A673 (cell line): ENCODE results near the gene CUEDC2. TPM values are rescaled to one million over a fixed set of nuclear protein-coding genes. Genes with fewer than 3 reads are reported as not detected.

Experiments used
- BruUV-seq: library from RNA; stranded (reverse); fragments of 400-500 nt; replicated peaks from 2 replicates; lab custom pipeline; 2021; lab: Mats Ljungman, UMichigan
- CTCF ChIA-PET: fragments of 300-600 bp; sonication (Branson Sonifier 250); formaldehyde crosslinking; loops from one replicate; lab custom pipeline; 2022; ENCODE audit warnings: antibody characterized with exemption; lab: Charles Lee
- POLR2A ChIA-PET: fragments of 300-600 bp; sonication (Branson Sonifier 250); formaldehyde crosslinking; loops from one replicate; lab custom pipeline; 2022; ENCODE audit warnings: antibody characterized with exemption; ENCODE audit not compliant: low non-redundant PET; lab: Charles Lee
- DNase-seq: peaks from one replicate; pipeline ENCODE4 v3.0.0-alpha.2; 2015; ENCODE audit warnings: low spot score
- H3K27ac ChIP-seq: fragments of 200-600 bp; sonication (generic); 2 replicates; pipeline ENCODE4 v1.5.1; 2016; ENCODE audit warnings: mixed run types, low read depth, mild to moderate bottlenecking, mixed read lengths, antibody characterized with exemption, low read length; ENCODE audit not compliant: poor library complexity, severe bottlenecking
- H3K27me3 ChIP-seq: fragments of 200-600 bp; sonication (generic); replicated peaks from 2 replicates; pipeline ENCODE4 v1.6.1; 2017; ENCODE audit warnings: mixed run types, low read depth, mild to moderate bottlenecking, mixed read lengths, antibody characterized with exemption, low read length; ENCODE audit not compliant: insufficient read depth, poor library complexity
- H3K36me3 ChIP-seq: fragments of 200-600 bp; sonication (generic); 2 replicates; pipeline ENCODE4 v1.6.1; 2016; ENCODE audit warnings: mixed run types, mild to moderate bottlenecking, mixed read lengths, antibody characterized with exemption, low read length; ENCODE audit not compliant: insufficient read depth, poor library complexity, severe bottlenecking
- H3K4me1 ChIP-seq: fragments of 200-600 bp; sonication (generic); 2 replicates; pipeline ENCODE4 v1.6.1; 2017; ENCODE audit warnings: mixed run types, mild to moderate bottlenecking, mixed read lengths, antibody characterized with exemption, low read length; ENCODE audit not compliant: insufficient read depth, poor library complexity, severe bottlenecking
- H3K4me3 ChIP-seq: fragments of 200-600 bp; sonication (generic); 2 replicates; pipeline ENCODE4 v1.5.1; 2016; ENCODE audit warnings: low read depth, mixed run types, mild to moderate bottlenecking, mixed read lengths, low read length; ENCODE audit not compliant: poor library complexity, severe bottlenecking
- H3K9me3 ChIP-seq: fragments of 200-600 bp; sonication (generic); 2 replicates; pipeline ENCODE4 v1.6.1; 2016; ENCODE audit warnings: mixed run types, low read depth, mild to moderate bottlenecking, mixed read lengths, antibody characterized with exemption, low read length; ENCODE audit not compliant: poor library complexity, severe bottlenecking
- EZH2 ChIP-seq: fragments of 200-600 bp; sonication (generic); IDR thresholded peaks from 2 replicates; pipeline ENCODE4 v1.6.1; 2017; ENCODE audit warnings: borderline replicate concordance, low read depth, mild to moderate bottlenecking, mixed read lengths, antibody characterized with exemption, low read length; ENCODE audit not compliant: poor library complexity, severe bottlenecking
- intact Hi-C: fragments of 100-400 bp; cut with micrococcal nuclease; formaldehyde crosslinking; loops from one replicate; pipeline ENCODE4 v1.10.0; 2022; ENCODE audit not compliant: unreplicated experiment
- total RNA-seq: library from RNA; stranded (reverse); gene quantifications from 2 replicates; pipeline ENCODE4 v1.2.3, GENCODE V29; 2021
- TF ChIP-seq, protein P1 (sequence below): fragments of 300-800, 200-600 bp; sonication (generic); conservative IDR thresholded peaks from 2 replicates; pipeline ENCODE4 v1.5.1; 2017; ENCODE audit warnings: low read depth, mild to moderate bottlenecking, antibody characterized with exemption, low read length, moderate library complexity, mixed read lengths

The CUEDC2 gene
- total RNA-seq, 1 experiment from 2014 or later = 63.7 TPM

DNA sequence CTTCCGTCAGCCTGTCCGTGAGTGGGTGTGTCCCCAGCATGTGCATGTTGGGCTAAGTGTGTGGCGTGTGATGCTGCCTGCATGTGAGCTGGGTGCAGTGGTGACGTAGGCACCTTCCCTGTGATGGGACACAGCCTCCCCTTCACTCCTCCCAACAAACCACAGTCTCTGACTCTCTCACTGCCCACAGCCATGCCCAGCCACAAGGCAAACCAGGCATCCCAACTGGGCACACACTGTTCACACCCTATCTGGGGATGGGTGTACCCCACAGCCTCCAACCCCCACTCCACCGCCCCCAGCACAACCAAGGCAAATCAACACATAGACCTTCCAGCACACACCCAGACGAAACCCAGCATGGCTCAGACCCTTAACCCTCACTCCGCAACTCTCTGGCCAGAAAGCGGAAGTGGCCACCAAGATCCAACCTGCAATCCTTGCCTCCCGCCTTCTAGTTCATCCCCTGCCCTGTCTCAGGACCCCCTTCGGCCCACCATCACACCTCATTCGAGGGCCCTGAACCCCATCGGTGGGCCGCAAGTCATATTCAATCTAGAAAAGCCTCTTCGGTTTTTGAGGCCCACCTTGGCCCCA lies 24.1 kb downstream of the CUEDC2 start:
- Histone ChIP-seq H3K9me3 (no peaks in the 10 kb centered on the region), H3K4me3 (peak overlapping the region; percentile 61), H3K4me1 (peaks cover 23% of the 10 kb centered on the region), H3K27me3 (no peaks in the 10 kb centered on the region), H3K27ac (peak overlapping the region; percentile 47), H3K36me3 (no peaks in the 10 kb centered on the region)
- no peak for TF ChIP-seq EZH2
- TF ChIP-seq, protein P1, sequence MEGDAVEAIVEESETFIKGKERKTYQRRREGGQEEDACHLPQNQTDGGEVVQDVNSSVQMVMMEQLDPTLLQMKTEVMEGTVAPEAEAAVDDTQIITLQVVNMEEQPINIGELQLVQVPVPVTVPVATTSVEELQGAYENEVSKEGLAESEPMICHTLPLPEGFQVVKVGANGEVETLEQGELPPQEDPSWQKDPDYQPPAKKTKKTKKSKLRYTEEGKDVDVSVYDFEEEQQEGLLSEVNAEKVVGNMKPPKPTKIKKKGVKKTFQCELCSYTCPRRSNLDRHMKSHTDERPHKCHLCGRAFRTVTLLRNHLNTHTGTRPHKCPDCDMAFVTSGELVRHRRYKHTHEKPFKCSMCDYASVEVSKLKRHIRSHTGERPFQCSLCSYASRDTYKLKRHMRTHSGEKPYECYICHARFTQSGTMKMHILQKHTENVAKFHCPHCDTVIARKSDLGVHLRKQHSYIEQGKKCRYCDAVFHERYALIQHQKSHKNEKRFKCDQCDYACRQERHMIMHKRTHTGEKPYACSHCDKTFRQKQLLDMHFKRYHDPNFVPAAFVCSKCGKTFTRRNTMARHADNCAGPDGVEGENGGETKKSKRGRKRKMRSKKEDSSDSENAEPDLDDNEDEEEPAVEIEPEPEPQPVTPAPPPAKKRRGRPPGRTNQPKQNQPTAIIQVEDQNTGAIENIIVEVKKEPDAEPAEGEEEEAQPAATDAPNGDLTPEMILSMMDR = no peak
- no peak for DNase-seq
- ChIA-PET POLR2A (no interaction called here), CTCF (no interaction called here)
- BruUV-seq = no TSS peak
- intact Hi-C loops = no loop called here

DNA sequence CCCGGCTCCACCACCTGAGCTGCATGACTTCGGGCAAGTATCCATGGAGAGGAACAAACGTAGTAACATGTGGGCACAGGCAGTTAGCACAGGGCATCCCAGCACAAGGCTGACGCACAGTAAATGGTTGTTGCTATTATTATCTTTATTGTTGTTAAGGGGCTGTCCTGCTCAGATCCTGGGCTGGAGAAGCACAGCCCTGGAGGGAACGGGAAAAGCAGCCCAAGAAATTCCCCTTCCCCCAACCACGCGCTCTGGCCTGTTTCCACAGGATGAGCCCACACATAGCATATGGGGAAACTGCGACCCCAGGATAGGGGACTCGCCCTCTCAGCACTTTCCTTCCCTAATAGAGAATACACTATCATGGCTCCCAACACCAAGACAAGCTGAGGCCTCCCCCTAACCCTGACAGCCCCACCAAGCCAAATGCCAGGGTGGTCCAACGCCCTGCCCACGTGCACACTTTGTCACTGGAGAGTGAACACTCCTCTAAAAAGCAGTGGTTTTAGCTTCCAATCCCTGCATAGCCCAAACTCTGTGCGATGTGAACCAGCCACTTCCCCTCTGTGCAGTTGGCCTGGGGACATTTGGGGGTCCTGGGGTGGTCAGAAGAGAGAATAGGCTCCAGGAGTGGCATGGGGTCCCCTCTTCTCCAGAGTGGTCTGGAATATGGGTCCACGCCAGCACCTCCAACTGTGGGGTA lies 24.8 kb downstream of the CUEDC2 start:
- Histone ChIP-seq H3K9me3 (no peaks in the 10 kb centered on the region), H3K27ac (no peak overlapping the region), H3K27me3 (no peaks in the 10 kb centered on the region), H3K4me1 (peaks cover 23% of the 10 kb centered on the region), H3K4me3 (no peak overlapping the region), H3K36me3 (no peaks in the 10 kb centered on the region)
- TF ChIP-seq EZH2 = no peak
- TF ChIP-seq, protein P1 = no peak
- ChIA-PET POLR2A (interaction anchor here (0.6 kb wide), 1 partner anchor 25 kb away, joined by 4 read pairs; the partner anchor contains the start of gene CUEDC2), CTCF (no interaction called here)
- DNase-seq = no peak
- no TSS peak for BruUV-seq
- intact Hi-C loops = no loop called here

DNA sequence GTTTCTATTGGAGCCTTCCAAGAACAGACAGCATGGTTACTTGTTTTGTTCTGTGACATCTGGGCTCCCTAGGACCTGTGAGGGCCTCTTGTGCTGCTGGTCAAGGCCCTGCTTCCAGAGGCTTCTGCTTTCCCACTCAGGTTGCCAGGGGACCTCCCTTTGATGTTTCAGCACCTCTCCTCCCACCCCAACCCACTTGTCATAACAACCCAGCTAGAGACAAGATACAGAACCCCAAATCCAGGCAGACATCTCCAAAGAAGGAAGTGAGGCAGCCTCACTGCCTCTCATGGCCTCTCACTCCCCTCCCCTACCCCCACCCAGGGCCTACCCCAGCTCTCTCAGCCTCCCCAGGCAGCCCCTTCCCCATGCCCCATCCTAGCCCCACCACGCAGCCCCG lies 25.6 kb downstream of the CUEDC2 start:
- CTCF ChIA-PET = no interaction called here
- peaks cover 23% of the 10 kb centered on the region for H3K4me1 ChIP-seq
- H3K27ac ChIP-seq = no peak overlapping the region
- TF ChIP-seq, protein P1 = no peak
- TF ChIP-seq EZH2 = no peak
- BruUV-seq = no TSS peak
- POLR2A ChIA-PET = interaction anchor here (0.6 kb wide), 1 partner anchor 25 kb away, joined by 4 read pairs; the partner anchor contains the start of gene CUEDC2
- H3K36me3 ChIP-seq = no peaks in the 10 kb centered on the region
- no peaks in the 10 kb centered on the region for H3K27me3 ChIP-seq
- no peak overlapping the region for H3K4me3 ChIP-seq
- no peak for DNase-seq
- intact Hi-C loops = no loop called here
- no peaks in the 10 kb centered on the region for H3K9me3 ChIP-seq
